NT2/D1 (cell line): ENCODE results near the gene BMPR1A.
"Not testable (repeated sequence)": the region's sequence is repeated elsewhere in the genome, so short reads cannot be mapped to it uniquely, and the experiment has no call there.

Experiments
- DNase-seq: peaks from one replicate; pipeline ENCODE4 v3.0.0-alpha.2; 2011; ENCODE audit warnings: low read depth, low spot score
- H3K27me3 ChIP-seq: 2 replicates; pipeline ENCODE4 v1.6.0; 2011; ENCODE audit warnings: mild to moderate bottlenecking; ENCODE audit not compliant: insufficient read length, insufficient read depth
- H3K36me3 ChIP-seq: 2 replicates; pipeline ENCODE4 v1.6.1; 2011; ENCODE audit warnings: mild to moderate bottlenecking, low read length, mixed read lengths; ENCODE audit not compliant: insufficient read depth, insufficient read length
- H3K4me1 ChIP-seq: 2 replicates; pipeline ENCODE4 v1.5.1; 2011; ENCODE audit not compliant: insufficient read depth, insufficient read length
- H3K4me3 ChIP-seq: 2 replicates; pipeline ENCODE4 v1.5.1; 2011; ENCODE audit warnings: low read depth; ENCODE audit not compliant: insufficient read length
- H3K9ac ChIP-seq: 2 replicates; pipeline ENCODE4 v1.6.0; 2011; ENCODE audit warnings: low read depth; ENCODE audit not compliant: insufficient read length
- H3K9me3 ChIP-seq: 2 replicates; pipeline ENCODE4 v1.5.1; 2011; ENCODE audit warnings: mild to moderate bottlenecking, low read length; ENCODE audit not compliant: insufficient read depth
- SUZ12 ChIP-seq: IDR thresholded peaks from 2 replicates; pipeline ENCODE4 v1.6.1; 2011; ENCODE audit not compliant: insufficient read length, insufficient read depth; ENCODE audit errors: extremely low read depth
- YY1 ChIP-seq: IDR thresholded peaks from 2 replicates; pipeline ENCODE4 v1.6.1; 2011; ENCODE audit not compliant: insufficient read length, insufficient read depth
- ZNF274 ChIP-seq: IDR thresholded peaks from 2 replicates; pipeline ENCODE4 v1.6.1; 2011; ENCODE audit warnings: mild to moderate bottlenecking, low read depth, low read length

The BMPR1A gene

DNA sequence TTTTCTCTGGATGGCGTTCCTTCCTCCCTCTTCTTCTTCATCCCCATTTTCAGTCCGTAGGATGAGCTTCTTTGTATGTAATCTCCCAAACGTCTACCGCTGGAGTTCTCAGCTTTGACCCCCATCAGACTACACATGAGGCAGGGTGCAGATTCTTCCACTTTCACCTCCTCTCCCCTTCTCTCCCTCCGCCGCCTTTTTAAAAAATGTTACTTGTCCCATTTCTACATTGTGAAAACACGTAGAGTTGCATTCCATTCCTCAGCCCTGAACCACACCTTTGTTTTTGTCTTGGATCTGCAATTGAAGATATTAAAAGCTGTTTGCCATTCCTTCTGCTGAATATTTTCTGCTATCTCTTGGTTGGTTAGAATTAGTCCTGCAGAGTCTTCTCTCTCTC is 218.1 kb downstream of the BMPR1A start:
- no peak for DNase-seq
- TF ChIP-seq SUZ12 (no peak), YY1 (no peak), ZNF274 (no peak)
- H3K27me3 ChIP-seq = peaks cover 7% of the 10 kb centered on the region
- H3K36me3 ChIP-seq = no peaks in the 10 kb centered on the region
- H3K4me3 ChIP-seq = no peak overlapping the region
- H3K4me1 ChIP-seq = peaks cover 9% of the 10 kb centered on the region
- no peak overlapping the region for H3K9ac ChIP-seq
- no peaks in the 10 kb centered on the region for H3K9me3 ChIP-seq

- DNase-seq = no peak
- no peak overlapping the region for H3K4me3 ChIP-seq
- H3K4me1 ChIP-seq = peaks cover 4% of the 10 kb centered on the region
- H3K9me3 ChIP-seq = no peaks in the 10 kb centered on the region
- no peak overlapping the region for H3K9ac ChIP-seq
- peaks cover 7% of the 10 kb centered on the region for H3K27me3 ChIP-seq
- no peak for TF ChIP-seq ZNF274
- no peak for TF ChIP-seq SUZ12
- no peak for TF ChIP-seq YY1
- no peaks in the 10 kb centered on the region for H3K36me3 ChIP-seq
These were observed 220.1 kb downstream of the BMPR1A start for GRCh38 chr10:86976362-86977056.

DNA sequence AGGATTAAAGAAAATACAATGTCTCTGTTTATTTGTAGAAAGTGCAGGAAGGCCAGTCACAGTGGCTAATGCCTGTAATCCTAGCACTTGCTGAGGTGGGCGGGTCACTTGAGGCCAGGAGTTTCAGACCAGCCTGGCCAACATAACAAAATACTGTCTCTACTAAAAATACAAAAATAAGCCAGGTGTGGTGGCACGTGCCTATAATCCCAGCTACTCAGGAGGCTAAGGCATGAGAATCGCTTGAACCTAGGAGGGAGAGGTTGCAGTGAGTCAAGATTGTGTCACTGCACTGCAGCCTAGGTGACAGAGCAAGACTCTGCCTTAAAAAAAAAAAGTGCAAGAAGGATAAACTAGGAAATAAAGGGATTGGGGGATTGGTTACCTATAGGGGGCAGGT is 222.0 kb downstream of the BMPR1A start:
- H3K4me1 ChIP-seq, DNase-seq, H3K27me3 ChIP-seq, H3K36me3 ChIP-seq, H3K9me3 ChIP-seq, H3K4me3 ChIP-seq, H3K9ac ChIP-seq: not testable (repeated sequence)

DNA sequence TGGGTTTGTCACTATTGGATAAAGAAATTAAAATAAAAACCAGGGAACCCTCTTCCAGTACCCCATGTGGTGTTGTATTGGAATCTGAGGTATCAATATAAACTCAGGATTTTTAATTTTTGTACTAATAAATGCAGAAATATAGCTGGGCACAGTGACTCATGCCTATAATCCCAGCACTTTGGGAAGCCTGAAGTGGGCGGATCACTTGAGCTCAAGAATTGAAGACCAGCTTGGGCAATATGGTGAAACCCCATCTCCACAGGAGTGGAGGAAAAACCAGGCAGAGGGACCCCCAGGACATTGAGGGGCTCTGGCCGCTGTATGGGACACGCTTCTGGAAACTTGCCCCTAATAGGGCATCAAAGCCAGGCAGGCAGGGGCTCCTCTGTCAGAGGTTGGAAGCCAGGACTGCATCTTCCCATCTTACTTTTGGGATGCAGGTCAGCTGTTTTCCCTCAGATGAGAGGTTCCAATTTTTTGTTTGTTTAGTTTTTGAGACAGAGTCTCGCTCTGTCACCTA is 222.9 kb downstream of the BMPR1A start:
- H3K27me3 ChIP-seq = no peaks in the 10 kb centered on the region
- no peak overlapping the region for H3K4me3 ChIP-seq
- no peak for TF ChIP-seq SUZ12
- TF ChIP-seq ZNF274 = no peak
- no peak for TF ChIP-seq YY1
- H3K9me3 ChIP-seq = no peaks in the 10 kb centered on the region
- H3K4me1 ChIP-seq = no peaks in the 10 kb centered on the region
- H3K9ac ChIP-seq = no peak overlapping the region
- H3K36me3 ChIP-seq = no peaks in the 10 kb centered on the region
- DNase-seq = no peak

DNA sequence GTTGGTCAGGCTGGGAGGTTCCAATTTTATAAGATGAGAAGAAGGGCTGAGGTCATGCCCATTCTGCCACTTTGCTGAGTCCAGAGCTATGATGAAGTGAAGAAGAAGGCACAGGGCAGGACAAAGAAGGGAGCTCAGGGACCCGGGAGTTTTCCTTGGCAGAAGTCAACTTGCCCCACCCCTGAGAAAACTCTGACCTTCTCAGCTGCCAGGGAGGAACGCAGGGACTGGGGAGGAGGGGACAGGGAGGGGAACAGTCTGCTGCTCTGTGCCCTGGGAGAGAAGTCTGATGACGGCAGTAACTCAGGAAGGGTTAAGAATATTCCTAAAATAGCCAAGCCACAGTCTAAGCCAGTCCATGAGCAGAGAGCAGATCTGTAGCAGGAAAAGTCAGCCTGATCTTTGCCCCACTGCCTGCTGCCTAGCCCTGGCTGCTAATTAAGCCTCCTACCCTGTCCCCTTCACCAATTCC is 223.6 kb downstream of the BMPR1A start:
- no peaks in the 10 kb centered on the region for H3K36me3 ChIP-seq
- H3K27me3 ChIP-seq = no peaks in the 10 kb centered on the region
- no peaks in the 10 kb centered on the region for H3K4me1 ChIP-seq
- H3K9me3 ChIP-seq = no peaks in the 10 kb centered on the region
- TF ChIP-seq YY1 (no peak), ZNF274 (no peak), SUZ12 (no peak)
- H3K4me3 ChIP-seq = no peak overlapping the region
- DNase-seq = no peak
- no peak overlapping the region for H3K9ac ChIP-seq

GRCh38 chr10:86981020-86981419 is 224.6 kb downstream of the BMPR1A start:
- not testable (repeated sequence) for H3K4me3 ChIP-seq, DNase-seq, H3K9ac ChIP-seq, H3K27me3 ChIP-seq, H3K36me3 ChIP-seq, H3K4me1 ChIP-seq, H3K9me3 ChIP-seq

DNA sequence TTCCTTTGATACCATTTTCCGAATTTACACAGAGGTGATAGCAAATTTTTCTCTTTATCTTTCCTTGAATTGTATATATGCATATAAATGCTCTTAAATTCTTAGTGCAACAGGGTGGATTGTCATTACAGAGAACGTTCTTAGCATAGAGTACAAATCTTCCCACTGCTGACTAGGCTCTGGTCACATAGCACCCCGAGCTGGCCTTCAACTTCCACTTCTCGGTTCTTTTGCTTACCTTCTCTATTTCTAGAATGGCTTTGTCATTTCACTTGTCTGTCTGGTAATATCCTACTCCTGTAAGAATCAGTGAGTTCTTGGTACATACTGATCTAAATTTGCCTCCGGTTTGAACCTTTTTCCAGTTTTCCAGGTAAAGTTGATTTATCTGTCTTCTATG is 225.3 kb downstream of the BMPR1A start:
- Histone ChIP-seq H3K4me3 (no peak overlapping the region), H3K27me3 (no peaks in the 10 kb centered on the region), H3K9ac (no peak overlapping the region), H3K4me1 (no peaks in the 10 kb centered on the region), H3K9me3 (no peaks in the 10 kb centered on the region), H3K36me3 (no peaks in the 10 kb centered on the region)
- no peak for DNase-seq
- no peak for TF ChIP-seq ZNF274
